Psoas muscle (tissue), 8 donors: ENCODE data around the gene PNPO. TPM values are rescaled to one million over a fixed set of nuclear protein-coding genes. Genes with fewer than 3 reads are reported as not detected.
"Not testable (repeated sequence)": the region's sequence is repeated elsewhere in the genome, so short reads cannot be mapped to it uniquely, and the experiment has no call there.

Experiments
- ATAC-seq, 4 donors: fragments of 200-7000 bp; cut with Tn5 transposase; one replicate each; pipeline ENCODE4 v1.9.1; 2020; ENCODE audit warnings: moderate library complexity in 3 of 4, mild to moderate bottlenecking in 2 of 4
- DNase-seq, 2 donors: peaks; one replicate each; pipeline ENCODE4 v3.0.0-alpha.2; 2020
- H3K27ac ChIP-seq: fragments of 200-600 bp; one replicate; pipeline ENCODE4 v1.8.0; 2022
- H3K27me3 ChIP-seq, 3 donors: fragments of 200-600 bp in 1 of 3; one replicate each; pipeline versions ENCODE4 v1.6.1 to v1.8.0; 2013 to 2022; ENCODE audit warnings: low read length in 2 of 3, mild to moderate bottlenecking in 2 of 3, moderate library complexity in 1 of 3; ENCODE audit not compliant: insufficient read depth in 3 of 3
- H3K36me3 ChIP-seq, 2 donors: fragments of 200-600 bp in 1 of 2; one replicate each; pipeline versions ENCODE4 v1.6.1 to v1.8.0; 2013 to 2022; ENCODE audit warnings: low read depth in 1 of 2, mild to moderate bottlenecking in 1 of 2, moderate library complexity in 1 of 2; ENCODE audit not compliant: insufficient read depth in 1 of 2
- H3K4me1 ChIP-seq: fragments of 200-600 bp; one replicate; pipeline ENCODE4 v1.8.0; 2022
- H3K4me3 ChIP-seq: fragments of 200-600 bp; one replicate; pipeline ENCODE4 v1.8.0; 2022; ENCODE audit warnings: mild to moderate bottlenecking
- H3K9me3 ChIP-seq: fragments of 200-600 bp; one replicate; pipeline ENCODE4 v1.8.0; 2022
- CTCF ChIP-seq: fragments of 200-600 bp; IDR thresholded peaks from one replicate; pipeline ENCODE4 v1.8.0; 2022; ENCODE audit warnings: antibody characterized with exemption
- WGBS, 3 donors: extraction: QIAGEN DNeasy Blood & Tissue Kit; methylation state at CpG; one replicate each; pipeline versions ENCODE4 v1.1.6 to v1.1.7; 2013; 5-methylcytosine and 5-hydroxymethylcytosine counted together
- intact Hi-C, 2 donors: fragments of 100-400 bp; cut with DNase I; formaldehyde crosslinking; loops; one replicate each; pipeline versions ENCODE4 v1.11.0 to v1.14.2; 2022
- polyA plus RNA-seq, 3 donors: library from polyadenylated mRNA; stranded (reverse); fragments of 200-250 nt; gene quantifications; one replicate each; pipeline ENCODE4 v1.2.3, GENCODE V29; 2013
- total RNA-seq, 4 donors: library from RNA; stranded (reverse); fragmentation: NEBNext Ultra II Directional in 2 of 4; extraction: Animal tissue kit (Norgen Biotek cat#: 25700) in 2 of 4; gene quantifications; one replicate each; pipeline versions ENCODE4 v1.2.1 to v1.2.4, GENCODE V29; 2021 to 2023
- donor health status: healthy with polysubstance abuse.
- donor health status: DM: no; HTN: no; CAD: no; lungs with moderate emphysema.
- donor health status: Bipolar disorder and iron deficiency.
- donor health status: healthy.
- donor health status: DM: yes; HTN: yes; CAD: no.
- donor health status: DM: no; HTN: no; CAD: no.
- donor health status: DM: no; HTN: no; CAD: no.
- donor health status: DM: yes; HTN: yes; CAD: no.

PNPO gene
- total and polyA plus RNA-seq, 7 donors: 12.0 to 42.3 (median 30.0) TPM

GRCh38 chr17:47982645-47983390, 41.4 kb downstream of the PNPO start:
- H3K27ac ChIP-seq: no peak overlapping the region
- WGBS, 3 donors: 79 to 80% (median 79%) methylated on average over 9 of the region's 9 CpGs
- TF ChIP-seq CTCF: no peak
- no peak overlapping the region for H3K4me3 ChIP-seq
- intact Hi-C loops: no loop called here
- no peak for ATAC-seq
- no peaks in the 10 kb centered on the region for H3K27me3 ChIP-seq
- H3K4me1 ChIP-seq: no peaks in the 10 kb centered on the region
- peaks cover 7 to 69% of the 10 kb centered on the region in 2 donors for H3K36me3 ChIP-seq
- DNase-seq: no peak
- no peaks in the 10 kb centered on the region for H3K9me3 ChIP-seq

GRCh38 chr17:47983492-47984223, 42.3 kb downstream of the PNPO start:
- Histone ChIP-seq H3K4me1 (no peaks in the 10 kb centered on the region), H3K27me3 (no peaks in the 10 kb centered on the region), H3K27ac (no peak overlapping the region), H3K4me3 (no peak overlapping the region), H3K36me3 (peaks cover 7 to 61% of the 10 kb centered on the region in 2 donors), H3K9me3 (no peaks in the 10 kb centered on the region)
- TF ChIP-seq CTCF: no peak
- DNase-seq: no peak
- WGBS, 3 donors: 74 to 80% (median 79%) methylated on average over 11 of the region's 11 CpGs
- intact Hi-C loops: no loop called here
- no peak for ATAC-seq

DNA sequence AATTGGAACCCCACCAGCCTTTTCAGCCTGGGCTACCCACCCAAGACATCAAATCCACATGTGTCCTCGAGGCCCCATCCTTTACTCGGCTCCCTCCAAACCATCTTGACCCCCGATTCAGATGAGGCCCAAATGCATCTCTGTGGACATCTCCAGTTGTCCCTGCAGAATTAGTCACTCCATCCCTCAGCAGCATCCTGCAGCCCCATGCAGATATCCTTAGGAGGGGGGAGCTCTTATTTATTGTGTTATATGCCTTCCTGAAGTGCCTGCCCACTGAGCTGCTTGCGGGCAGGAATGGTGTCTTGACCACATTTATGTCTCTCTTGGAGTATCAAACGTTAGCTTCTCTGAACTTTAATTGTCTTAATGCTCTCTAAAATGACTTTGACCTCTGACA, 45.1 kb downstream of the PNPO start:
- H3K27me3 ChIP-seq: no peaks in the 10 kb centered on the region
- no peak overlapping the region for H3K4me3 ChIP-seq
- no peak overlapping the region for H3K27ac ChIP-seq
- H3K9me3 ChIP-seq: no peaks in the 10 kb centered on the region
- no peaks in the 10 kb centered on the region for H3K4me1 ChIP-seq
- ATAC-seq (no peak), DNase-seq (no peak)
- H3K36me3 ChIP-seq: peaks cover 0 to 32% of the 10 kb centered on the region in 2 donors
- TF ChIP-seq CTCF: no peak
- intact Hi-C loops: no loop called here
- 73 to 85% (median 81%) methylated on average over 5 of the region's 5 CpGs for WGBS, 3 donors

- Histone ChIP-seq H3K4me1 (no peaks in the 10 kb centered on the region), H3K27me3 (no peaks in the 10 kb centered on the region), H3K4me3 (no peak overlapping the region), H3K9me3 (no peaks in the 10 kb centered on the region), H3K36me3 (peaks cover 0 to 24% of the 10 kb centered on the region in 2 donors), H3K27ac (no peak overlapping the region)
- TF ChIP-seq CTCF: no peak
- intact Hi-C loops: no loop called here
- ATAC-seq (peak in 3 of 4 donors; percentile 31 to 51 (median 47)), DNase-seq (no peak)
- WGBS, 3 donors: 24 to 32% (median 31%) methylated on average over 17 of the region's 17 CpGs
Measured at GRCh38 chr17:47987240-47987835, 46.0 kb downstream of the PNPO start.

DNA sequence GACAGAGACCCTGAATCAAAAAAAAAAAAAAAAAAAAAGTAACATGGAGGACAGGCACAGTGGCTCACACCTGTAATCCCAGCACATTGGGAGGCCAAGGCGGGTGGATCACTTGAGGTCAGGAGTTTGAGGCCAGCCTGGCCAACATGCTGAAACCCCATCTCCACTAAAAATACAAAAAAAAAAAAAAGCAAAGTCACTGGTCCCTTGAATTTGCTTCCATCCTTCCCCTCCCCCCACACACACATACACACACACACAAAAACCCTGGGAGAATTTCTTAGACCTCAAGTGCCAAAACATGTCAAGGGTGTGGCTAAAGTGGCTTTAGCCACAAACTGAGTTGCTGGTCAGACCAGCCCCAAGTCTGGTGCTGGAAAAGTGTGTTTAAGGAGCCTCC, 47.1 kb downstream of the PNPO start:
- intact Hi-C loops, H3K27ac ChIP-seq, DNase-seq: not testable (repeated sequence)

More for the DNA sequence above, 47.1 kb downstream of the PNPO start:
- H3K36me3 ChIP-seq: peaks cover 0 to 13% of the 10 kb centered on the region in 2 donors
- not testable (repeated sequence) for H3K4me1 ChIP-seq, H3K4me3 ChIP-seq, ATAC-seq, H3K9me3 ChIP-seq, H3K27me3 ChIP-seq
- 83 to 100% (median 97%) methylated on average over 1 of the region's 1 CpG for WGBS, 3 donors
